Mesenchymal stem cell (in vitro differentiated cells and primary cell): ENCODE measurements around the gene TENM4.
A peak's percentile ranks its signal among the peaks of the same experiment; 100 is the strongest.

Source experiments
- DNase-seq: peaks from one replicate; pipeline ENCODE4 v3.0.0-alpha.2; 2013
- H2AFZ ChIP-seq: one replicate; pipeline ENCODE4 v1.6.1; 2013; ENCODE audit warnings: low read depth, mild to moderate bottlenecking, control low read depth, inconsistent platforms, low read length, moderate library complexity
- H2AK5ac ChIP-seq: 2 replicates; pipeline ENCODE4 v1.6.1; 2013; ENCODE audit warnings: low read length, moderate library complexity, mild to moderate bottlenecking, inconsistent platforms; ENCODE audit not compliant: severe bottlenecking
- H2BK120ac ChIP-seq: one replicate; pipeline ENCODE4 v1.6.1; 2013; ENCODE audit warnings: low read depth, mild to moderate bottlenecking, inconsistent platforms, low read length, moderate library complexity
- H2BK12ac ChIP-seq, 2 experiments: one replicate each; pipeline ENCODE4 v1.6.1; 2013; ENCODE audit warnings: inconsistent platforms in 2 of 2, low read length in 2 of 2, mild to moderate bottlenecking in 2 of 2, moderate library complexity in 2 of 2, control low read depth in 1 of 2
- H2BK15ac ChIP-seq: one replicate; pipeline ENCODE4 v1.6.1; 2013; ENCODE audit warnings: mild to moderate bottlenecking, low read depth, inconsistent platforms; ENCODE audit not compliant: poor library complexity, severe bottlenecking
- H2BK5ac ChIP-seq: 2 replicates; pipeline ENCODE4 v1.6.1; 2013; ENCODE audit warnings: low read depth, mild to moderate bottlenecking, low read length, control low read depth, inconsistent platforms; ENCODE audit not compliant: poor library complexity, severe bottlenecking
- H3K14ac ChIP-seq, 2 experiments: one replicate each; pipeline ENCODE4 v1.6.1; 2013; ENCODE audit warnings: inconsistent platforms in 2 of 2, low read length in 2 of 2, control low read depth in 1 of 2, mild to moderate bottlenecking in 1 of 2, moderate library complexity in 1 of 2
- H3K18ac ChIP-seq, 2 experiments: one replicate each; pipeline ENCODE4 v1.6.1; 2013; ENCODE audit warnings: inconsistent platforms in 2 of 2, low read length in 2 of 2, control low read depth in 1 of 2, low read depth in 1 of 2, mild to moderate bottlenecking in 1 of 2
- H3K23ac ChIP-seq, 2 experiments: one replicate each; pipeline ENCODE4 v1.6.1; 2013; ENCODE audit warnings: inconsistent platforms in 2 of 2, low read length in 2 of 2, mild to moderate bottlenecking in 2 of 2, moderate library complexity in 2 of 2, control low read depth in 1 of 2
- H3K27ac ChIP-seq: 2 replicates; pipeline ENCODE4 v1.5.1; 2013; ENCODE audit warnings: mild to moderate bottlenecking, moderate library complexity, low read length, control low read depth, inconsistent platforms; ENCODE audit not compliant: poor library complexity, severe bottlenecking
- H3K27me3 ChIP-seq, 2 experiments: 2 replicates each; pipeline versions ENCODE4 v1.6.1 to v1.7.0; 2013; ENCODE audit warnings: low read length in 2 of 2, mild to moderate bottlenecking in 2 of 2, moderate library complexity in 2 of 2, control low read depth in 1 of 2, inconsistent platforms in 1 of 2; ENCODE audit not compliant: control insufficient read depth in 1 of 2, insufficient read depth in 1 of 2
- H3K36me3 ChIP-seq, 2 experiments: 2 replicates each; pipeline versions ENCODE4 v1.6.1 to v1.7.0; 2013; ENCODE audit warnings: low read length in 2 of 2, control low read depth in 1 of 2, inconsistent platforms in 1 of 2, low read depth in 1 of 2, mild to moderate bottlenecking in 1 of 2; ENCODE audit not compliant: insufficient read depth in 2 of 2, control insufficient read depth in 1 of 2
- H3K4ac ChIP-seq, 2 experiments: one replicate each; pipeline ENCODE4 v1.6.1; 2013; ENCODE audit warnings: inconsistent platforms in 2 of 2, low read length in 2 of 2, mild to moderate bottlenecking in 2 of 2, moderate library complexity in 2 of 2, control low read depth in 1 of 2, low read depth in 1 of 2
- H3K4me1 ChIP-seq: 2 replicates; pipeline ENCODE4 v1.6.1; 2013; ENCODE audit warnings: low read depth, low read length, control low read depth; ENCODE audit not compliant: control insufficient read depth, insufficient read depth
- H3K4me2 ChIP-seq: 2 replicates; pipeline ENCODE4 v1.6.1; 2013; ENCODE audit warnings: low read length, mild to moderate bottlenecking, inconsistent platforms; ENCODE audit not compliant: poor library complexity, severe bottlenecking
- H3K4me3 ChIP-seq, 2 experiments: 2 replicates each; pipeline versions ENCODE4 v1.5.1 to v1.7.0; 2013; ENCODE audit warnings: low read length in 2 of 2, mild to moderate bottlenecking in 2 of 2, control low read depth in 1 of 2, low read depth in 1 of 2; ENCODE audit not compliant: insufficient read depth in 1 of 2
- H3K79me1 ChIP-seq: replicated peaks from 2 replicates; pipeline ENCODE4 v1.6.1; 2013; ENCODE audit warnings: mild to moderate bottlenecking, control low read depth, low read length, inconsistent platforms; ENCODE audit not compliant: poor library complexity, severe bottlenecking
- H3K9ac ChIP-seq: 2 replicates; pipeline ENCODE4 v1.7.0; 2013; ENCODE audit warnings: mild to moderate bottlenecking, low read length, moderate library complexity
- H3K9me3 ChIP-seq: 2 replicates; pipeline ENCODE4 v1.7.0; 2013; ENCODE audit warnings: mild to moderate bottlenecking, low read length; ENCODE audit not compliant: control insufficient read depth
- H4K8ac ChIP-seq: one replicate; pipeline ENCODE4 v1.6.1; 2013; ENCODE audit warnings: inconsistent platforms, mild to moderate bottlenecking, low read length, moderate library complexity
- H4K91ac ChIP-seq: one replicate; pipeline ENCODE4 v1.6.1; 2013; ENCODE audit warnings: mild to moderate bottlenecking, low read length, inconsistent platforms
- WGBS: methylation state at CpG from one replicate; pipeline ENCODE4 v1.1.7; 2013; ENCODE audit warnings: mixed read lengths; 5-methylcytosine and 5-hydroxymethylcytosine counted together

The TENM4 gene

GRCh38 chr11:79039122-79039521 is 401.7 kb downstream of the TENM4 start:
- H2BK5ac ChIP-seq: no peak overlapping the region
- H3K4me2 ChIP-seq: no peak overlapping the region
- H3K4me3 ChIP-seq: no peak overlapping the region
- no peak overlapping the region for H2AFZ ChIP-seq
- 61% methylated on average over 2 of the region's 2 CpGs for WGBS
- no peak overlapping the region for H3K9ac ChIP-seq
- no peak overlapping the region for H2BK120ac ChIP-seq
- no peak overlapping the region for H2BK12ac ChIP-seq
- no peak overlapping the region for H3K27ac ChIP-seq
- no peak overlapping the region for H2AK5ac ChIP-seq
- H3K14ac ChIP-seq: no peak overlapping the region
- H3K79me1 ChIP-seq: no peaks in the 10 kb centered on the region
- H3K9me3 ChIP-seq: peaks cover 6% of the 10 kb centered on the region
- H3K27me3 ChIP-seq: peaks cover 0 to 21% of the 10 kb centered on the region in 2 experiments
- no peak overlapping the region for H3K23ac ChIP-seq
- H3K4me1 ChIP-seq: no peaks in the 10 kb centered on the region
- H2BK15ac ChIP-seq: no peak overlapping the region
- DNase-seq: peak; percentile 27
- H4K8ac ChIP-seq: no peak overlapping the region
- H3K4ac ChIP-seq: no peak overlapping the region
- H4K91ac ChIP-seq: no peak overlapping the region
- H3K18ac ChIP-seq: no peak overlapping the region
- H3K36me3 ChIP-seq: no peaks in the 10 kb centered on the region

- 52% methylated on average over 3 of the region's 3 CpGs for WGBS
- no peak overlapping the region for H2AFZ ChIP-seq
These were observed 404.9 kb downstream of the TENM4 start for GRCh38 chr11:79035881-79036280.

DNA sequence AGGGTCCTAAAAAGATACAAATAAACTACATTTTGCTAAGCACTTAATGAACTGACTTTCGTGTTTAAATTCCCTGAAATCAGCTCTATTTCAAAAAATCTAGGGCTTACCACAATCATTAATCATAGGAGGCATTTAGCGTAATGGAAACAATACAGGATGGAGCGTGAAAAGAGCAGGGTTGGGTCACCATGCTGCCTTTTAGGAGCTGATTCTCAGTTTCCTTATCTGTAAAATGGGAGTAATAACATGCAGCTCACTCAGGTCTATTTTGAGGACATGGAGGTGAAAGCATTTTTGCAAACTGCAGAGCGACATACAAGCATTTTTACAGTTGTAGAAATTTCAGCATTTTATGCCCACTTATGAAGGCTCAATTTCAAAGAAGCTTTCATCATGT is 407.0 kb downstream of the TENM4 start:
- Histone ChIP-seq H2BK12ac (no peak overlapping the region), H3K9me3 (no peaks in the 10 kb centered on the region), H2BK15ac (no peak overlapping the region), H3K27me3 (peaks cover 0 to 41% of the 10 kb centered on the region in 2 experiments), H2AK5ac (no peak overlapping the region), H2BK120ac (no peak overlapping the region), H4K8ac (no peak overlapping the region), H3K27ac (no peak overlapping the region), H2AFZ (no peak overlapping the region), H3K18ac (no peak overlapping the region), H3K36me3 (no peaks in the 10 kb centered on the region), H2BK5ac (no peak overlapping the region), H3K4ac (no peak overlapping the region), H3K4me3 (no peak overlapping the region), H3K4me1 (peaks cover 2% of the 10 kb centered on the region), H3K9ac (no peak overlapping the region), H3K14ac (no peak overlapping the region), H4K91ac (no peak overlapping the region), H3K79me1 (no peaks in the 10 kb centered on the region), H3K4me2 (no peak overlapping the region), H3K23ac (no peak overlapping the region)
- DNase-seq: no peak
- 96% methylated on average over 3 of the region's 4 CpGs for WGBS

More at GRCh38 chr11:79035881-79036280, 404.9 kb downstream of the TENM4 start:
- no peak overlapping the region for H2BK120ac ChIP-seq
- H3K79me1 ChIP-seq: no peaks in the 10 kb centered on the region
- no peak overlapping the region for H3K18ac ChIP-seq
- H3K4me3 ChIP-seq: no peak overlapping the region
- no peak overlapping the region for H4K8ac ChIP-seq
- no peaks in the 10 kb centered on the region for H3K36me3 ChIP-seq
- H3K23ac ChIP-seq: no peak overlapping the region
- H2AK5ac ChIP-seq: no peak overlapping the region
- no peak overlapping the region for H3K4ac ChIP-seq
- DNase-seq: no peak
- H3K4me1 ChIP-seq: no peaks in the 10 kb centered on the region
- peaks cover 5% of the 10 kb centered on the region for H3K9me3 ChIP-seq
- no peak overlapping the region for H2BK12ac ChIP-seq
- no peak overlapping the region for H4K91ac ChIP-seq
- no peak overlapping the region for H3K27ac ChIP-seq
- H3K4me2 ChIP-seq: no peak overlapping the region
- no peak overlapping the region for H3K9ac ChIP-seq
- H3K27me3 ChIP-seq: peaks cover 0 to 28% of the 10 kb centered on the region in 2 experiments
- no peak overlapping the region for H2BK5ac ChIP-seq
- H3K14ac ChIP-seq: no peak overlapping the region
- H2BK15ac ChIP-seq: no peak overlapping the region

DNA sequence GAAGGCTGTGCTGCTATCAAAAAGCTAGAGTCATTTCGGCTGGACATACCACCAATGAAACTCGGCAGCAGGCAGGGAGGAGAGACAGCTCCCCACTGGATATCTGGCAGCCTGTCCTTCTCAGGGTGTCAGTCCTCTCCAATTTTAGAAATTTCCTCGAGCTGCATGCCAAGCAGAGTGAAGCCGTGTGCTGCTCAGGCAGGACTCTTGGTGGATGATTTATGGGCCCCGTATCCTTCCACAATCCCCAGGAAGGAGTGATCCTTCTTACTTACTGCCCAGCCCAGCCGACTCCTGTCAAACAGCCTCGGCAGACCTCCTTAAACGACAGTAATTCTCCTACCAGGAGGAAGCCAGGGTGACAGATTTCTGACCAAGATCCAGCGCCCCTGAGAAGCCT is 410.4 kb downstream of the TENM4 start:
- no peak overlapping the region for H4K91ac ChIP-seq
- no peak overlapping the region for H4K8ac ChIP-seq
- 23% methylated on average over 7 of the region's 9 CpGs for WGBS

More for the DNA sequence above, 410.4 kb downstream of the TENM4 start:
- no peaks in the 10 kb centered on the region for H3K9me3 ChIP-seq
- H2BK120ac ChIP-seq: no peak overlapping the region
- no peak overlapping the region for H3K18ac ChIP-seq
- H3K9ac ChIP-seq: no peak overlapping the region
- H3K27me3 ChIP-seq: peaks cover 0 to 41% of the 10 kb centered on the region in 2 experiments
- no peaks in the 10 kb centered on the region for H3K36me3 ChIP-seq
- H3K4ac ChIP-seq: no peak overlapping the region
- no peak overlapping the region for H3K4me3 ChIP-seq
- H2AK5ac ChIP-seq: no peak overlapping the region
- no peaks in the 10 kb centered on the region for H3K79me1 ChIP-seq
- no peak overlapping the region for H3K27ac ChIP-seq
- no peak overlapping the region for H2BK15ac ChIP-seq
- no peak overlapping the region for H2AFZ ChIP-seq
- H3K4me2 ChIP-seq: no peak overlapping the region
- H2BK12ac ChIP-seq: no peak overlapping the region
- peaks cover 2% of the 10 kb centered on the region for H3K4me1 ChIP-seq
- no peak for DNase-seq
- no peak overlapping the region for H3K23ac ChIP-seq
- H3K14ac ChIP-seq: no peak overlapping the region
- no peak overlapping the region for H2BK5ac ChIP-seq
